CD4-positive, alpha-beta T cell (primary cell): ENCODE measurements around the gene IFNE. TPM values are rescaled to one million over a fixed set of nuclear protein-coding genes. Genes with fewer than 3 reads are reported as not detected.

Source experiments
- ATAC-seq: fragments of 200-7000 bp; cut with Tn5 transposase; one replicate; pipeline ENCODE4 v1.10.0; 2022; ENCODE audit warnings: mild to moderate bottlenecking; ENCODE audit not compliant: poor library complexity
- CTCF ChIA-PET: fragments of 350-600 bp; sonication (Branson Sonifier 250); formaldehyde crosslinking; loops from one replicate; lab custom pipeline; 2021; ENCODE audit warnings: antibody characterized with exemption, inconsistent platforms; lab: Charles Lee
- POLR2A ChIA-PET: fragments of 350-600 bp; sonication (Branson Sonifier 250); formaldehyde crosslinking; loops from one replicate; lab custom pipeline; 2021; ENCODE audit warnings: antibody characterized with exemption, inconsistent platforms; lab: Charles Lee
- DNase-seq, 14 experiments: peaks; one replicate each; pipeline ENCODE4 v3.0.0-alpha.2; 2013 to 2020; ENCODE audit warnings: mixed read lengths in 2 of 14
- H3K27ac ChIP-seq, 2 donors: one replicate each; pipeline versions ENCODE4 v1.5.1 to v1.7.0; 2013; ENCODE audit warnings: low read length in 2 of 2, low read depth in 1 of 2, mild to moderate bottlenecking in 1 of 2
- H3K27me3 ChIP-seq, 2 experiments: 1 replicate in 1 of 2; 2 replicates in 1 of 2; pipeline versions ENCODE4 v1.6.1 to v1.7.0; 2013; ENCODE audit warnings: low read length in 2 of 2, control low read depth in 1 of 2, mild to moderate bottlenecking in 1 of 2, moderate library complexity in 1 of 2; ENCODE audit not compliant: insufficient read depth in 2 of 2, control insufficient read depth in 1 of 2
- H3K36me3 ChIP-seq: one replicate; pipeline ENCODE4 v1.6.1; 2013; ENCODE audit warnings: low read length, control low read depth; ENCODE audit not compliant: insufficient read depth
- H3K4me1 ChIP-seq: one replicate; pipeline ENCODE4 v1.6.1; 2013; ENCODE audit warnings: low read length, control low read depth; ENCODE audit not compliant: insufficient read depth
- H3K4me3 ChIP-seq: one replicate; pipeline ENCODE4 v1.5.1; 2013; ENCODE audit warnings: mild to moderate bottlenecking, low read length, moderate library complexity
- H3K9me3 ChIP-seq, 2 experiments: 1 replicate in 1 of 2; 2 replicates in 1 of 2; pipeline versions ENCODE4 v1.6.1 to v1.7.0; 2013; ENCODE audit warnings: low read length in 2 of 2, mild to moderate bottlenecking in 2 of 2, control low read depth in 1 of 2, moderate library complexity in 1 of 2; ENCODE audit not compliant: control insufficient read depth in 1 of 2, insufficient read depth in 1 of 2
- H3K27ac Mint-ChIP-seq: one replicate; pipeline ENCODE4 v1.8.0; 2020; ENCODE audit warnings: mixed read lengths
- H3K27me3 Mint-ChIP-seq: one replicate; pipeline ENCODE4 v1.8.0; 2021; ENCODE audit warnings: mixed read lengths
- H3K36me3 Mint-ChIP-seq: one replicate; pipeline ENCODE4 v1.8.0; 2021; ENCODE audit warnings: low read depth, mixed read lengths
- H3K4me1 Mint-ChIP-seq: one replicate; pipeline ENCODE4 v1.8.0; 2021; ENCODE audit warnings: low read depth, mixed read lengths
- H3K4me3 Mint-ChIP-seq: one replicate; pipeline ENCODE4 v1.8.0; 2020; ENCODE audit warnings: mild to moderate bottlenecking, mixed read lengths
- H3K9me3 Mint-ChIP-seq: one replicate; pipeline ENCODE4 v1.8.0; 2020; ENCODE audit warnings: mixed read lengths
- intact Hi-C, 2 experiments: fragments of 100-400 bp; cut with DNase I in 1 of 2; cut with micrococcal nuclease in 1 of 2; formaldehyde crosslinking; loops; one replicate each; pipeline versions ENCODE4 v1.15.1 to v1.9.0; 2023 to 2025; cut with DNase I, micrococcal nuclease
- microRNA-seq: library from miRNA; unstranded; fragments of <30 nt; microRNA quantifications from one replicate; pipeline ENCODE4 v1.2.0, GENCODE V29; 2021; ENCODE audit warnings: borderline microRNAs expressed, borderline replicate concordance
- total RNA-seq, 174 experiments: library from RNA in 2 of 174; stranded (reverse) in 2 of 174; gene quantifications; one replicate each; pipeline ENCODE4 v1.2.3 and lab custom pipeline; 2021 to 2026
- TF ChIP-seq, protein P1 (sequence below): fragments of 200-600 bp; IDR thresholded peaks from one replicate; pipeline ENCODE4 v1.8.0; 2022; ENCODE audit warnings: antibody characterized with exemption, mild to moderate bottlenecking

The IFNE gene
- total RNA-seq, 2 experiments from 2014 or later, result not detected

DNA sequence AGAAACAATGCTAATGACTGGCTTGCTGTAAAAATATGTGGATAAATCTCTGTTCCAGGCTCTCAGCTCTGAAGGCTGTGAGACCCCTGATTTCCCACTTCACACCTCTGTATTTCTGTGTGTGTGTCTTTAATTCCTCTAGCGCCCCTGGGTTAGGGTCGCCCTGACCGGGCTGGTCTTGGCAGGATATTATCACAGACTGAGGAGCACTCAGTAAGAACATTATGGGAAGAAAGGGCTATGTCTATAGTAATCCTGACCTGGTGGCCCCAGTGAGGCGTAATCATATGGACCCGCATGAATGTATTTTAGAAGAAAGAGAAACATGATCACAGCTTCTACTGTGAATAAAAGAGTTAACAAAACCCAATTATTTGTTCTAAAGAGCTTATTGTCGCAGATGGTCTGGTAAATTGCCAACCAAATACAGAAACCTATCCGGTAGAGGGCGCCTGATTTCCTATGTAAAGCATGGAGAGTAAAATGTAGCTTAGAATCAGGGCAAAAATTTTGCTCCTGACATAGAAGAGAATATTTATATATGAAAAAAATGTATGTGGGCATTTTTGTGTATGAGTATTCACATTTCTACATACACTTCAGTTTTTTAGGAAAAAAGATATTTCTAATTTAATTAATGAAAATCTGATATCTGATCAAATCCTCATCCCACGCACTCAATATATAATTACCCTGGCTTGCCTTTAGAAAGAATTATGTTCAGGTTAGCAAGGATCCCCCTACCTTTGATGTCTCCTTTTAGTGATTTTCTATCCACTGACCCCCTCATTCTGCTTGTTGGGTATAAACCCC lies 47.7 kb downstream of the IFNE start:
- no peaks in the 10 kb centered on the region for H3K4me1 ChIP-seq
- DNase-seq (peak in 10 of 14 experiments; percentile 20 to 73 (median 34)), ATAC-seq (peak; percentile 37)
- H3K9me3 ChIP-seq, result no peaks in the 10 kb centered on the region
- ChIA-PET CTCF (interaction anchor here (0.7 to 1.6 kb wide), 14 partner anchors 10 to 274 kb away, joined by 3 to 11 read pairs (median 4); no protein-coding TSS in a partner anchor), POLR2A (interaction anchor here (1.0 kb wide), 2 partner anchors 10 to 21 kb away, joined by 4 to 6 read pairs; no protein-coding TSS in a partner anchor)
- no peaks in the 10 kb centered on the region for H3K4me1 Mint-ChIP-seq
- H3K36me3 Mint-ChIP-seq, result no peaks in the 10 kb centered on the region
- no peak overlapping the region for H3K27ac Mint-ChIP-seq
- H3K27me3 Mint-ChIP-seq, result peaks cover 30% of the 10 kb centered on the region
- no peak overlapping the region for H3K4me3 Mint-ChIP-seq
- H3K27ac ChIP-seq, result no peak overlapping the region
- H3K9me3 Mint-ChIP-seq, result no peaks in the 10 kb centered on the region
- H3K4me3 ChIP-seq, result no peak overlapping the region
- peaks cover 0 to 2% of the 10 kb centered on the region in 2 experiments for H3K27me3 ChIP-seq
- no peaks in the 10 kb centered on the region for H3K36me3 ChIP-seq
- intact Hi-C loops, result loop anchor here in 1 of 2 experiments (1.0 kb wide), 1 partner anchor 21 kb away; no protein-coding TSS in a partner anchor
- TF ChIP-seq, protein P1, sequence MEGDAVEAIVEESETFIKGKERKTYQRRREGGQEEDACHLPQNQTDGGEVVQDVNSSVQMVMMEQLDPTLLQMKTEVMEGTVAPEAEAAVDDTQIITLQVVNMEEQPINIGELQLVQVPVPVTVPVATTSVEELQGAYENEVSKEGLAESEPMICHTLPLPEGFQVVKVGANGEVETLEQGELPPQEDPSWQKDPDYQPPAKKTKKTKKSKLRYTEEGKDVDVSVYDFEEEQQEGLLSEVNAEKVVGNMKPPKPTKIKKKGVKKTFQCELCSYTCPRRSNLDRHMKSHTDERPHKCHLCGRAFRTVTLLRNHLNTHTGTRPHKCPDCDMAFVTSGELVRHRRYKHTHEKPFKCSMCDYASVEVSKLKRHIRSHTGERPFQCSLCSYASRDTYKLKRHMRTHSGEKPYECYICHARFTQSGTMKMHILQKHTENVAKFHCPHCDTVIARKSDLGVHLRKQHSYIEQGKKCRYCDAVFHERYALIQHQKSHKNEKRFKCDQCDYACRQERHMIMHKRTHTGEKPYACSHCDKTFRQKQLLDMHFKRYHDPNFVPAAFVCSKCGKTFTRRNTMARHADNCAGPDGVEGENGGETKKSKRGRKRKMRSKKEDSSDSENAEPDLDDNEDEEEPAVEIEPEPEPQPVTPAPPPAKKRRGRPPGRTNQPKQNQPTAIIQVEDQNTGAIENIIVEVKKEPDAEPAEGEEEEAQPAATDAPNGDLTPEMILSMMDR, result peak; percentile 76

DNA sequence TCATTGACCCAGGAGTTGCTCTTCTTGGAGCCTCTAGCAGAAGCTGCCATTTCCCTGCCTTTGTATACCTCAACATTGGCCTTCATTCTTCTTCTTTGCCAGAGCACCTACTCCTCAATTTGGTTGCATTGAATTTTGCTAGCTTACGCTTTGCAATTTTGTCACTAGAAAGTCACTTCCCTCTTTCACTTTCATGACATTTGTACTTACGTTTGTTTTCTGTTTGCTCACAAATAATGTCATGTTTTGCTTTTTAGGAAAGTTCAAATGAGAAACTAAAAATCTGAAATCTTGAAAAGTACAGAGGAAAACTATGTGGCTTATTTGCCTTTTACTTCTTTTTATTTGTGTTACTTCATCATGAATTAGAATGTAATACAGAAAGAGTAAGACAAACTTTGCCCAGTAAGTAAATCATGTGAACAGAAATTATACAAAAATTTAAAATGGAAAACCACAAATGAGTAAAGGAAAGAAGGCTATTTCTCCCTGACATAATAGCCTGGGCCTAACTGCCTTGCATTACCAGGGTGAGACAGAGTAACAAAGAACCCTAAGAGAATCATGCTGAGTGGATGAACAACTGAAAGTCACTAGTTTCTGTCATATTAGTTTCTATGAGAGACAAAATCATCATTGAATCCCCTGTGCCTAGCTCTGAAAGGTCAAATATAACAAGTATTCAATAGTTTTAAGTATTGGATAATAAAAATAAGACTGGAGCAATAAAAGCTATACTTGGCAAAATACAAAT lies 49.3 kb downstream of the IFNE start:
- TF ChIP-seq, protein P1, result no peak
- ATAC-seq (no peak), DNase-seq (no peak)
- Histone ChIP-seq H3K4me1 (no peaks in the 10 kb centered on the region), H3K36me3 (no peaks in the 10 kb centered on the region), H3K27ac (no peak overlapping the region), H3K9me3 (no peaks in the 10 kb centered on the region), H3K27me3 (peaks cover 0 to 2% of the 10 kb centered on the region in 2 experiments), H3K4me3 (no peak overlapping the region)
- H3K9me3 Mint-ChIP-seq, result no peaks in the 10 kb centered on the region
- no peaks in the 10 kb centered on the region for H3K4me1 Mint-ChIP-seq
- peaks cover 42% of the 10 kb centered on the region for H3K27me3 Mint-ChIP-seq
- intact Hi-C loops, result no loop called here
- CTCF ChIA-PET, result interaction anchor here (0.9 kb wide), 1 partner anchor 96 kb away, joined by 3 read pairs; no protein-coding TSS in a partner anchor
- POLR2A ChIA-PET, result no interaction called here
- H3K4me3 Mint-ChIP-seq, result no peak overlapping the region
- no peak overlapping the region for H3K27ac Mint-ChIP-seq
- H3K36me3 Mint-ChIP-seq, result no peaks in the 10 kb centered on the region

Small RNAs within 50 kb of the gene (microRNA-seq; reads per million reads assigned to microRNA genes)
- gene MIR31, result 5,669 reads per million, percentile 95 among the genes with 10 or more reads in this experiment

Other genes with a start within 250 kb of the IFNE start
- gene IFNA14, start 242.3 kb downstream of the IFNE start, total RNA-seq, result not detected
- gene IFNA5, start 177.0 kb downstream of the IFNE start, total RNA-seq, result not detected
- 10 to 100 TPM; 11.9 to 12.0 TPM for gene KLHL9, start 146.9 kb downstream of the IFNE start, total RNA-seq
- gene IFNA6, start 131.4 kb downstream of the IFNE start, total RNA-seq, result not detected
- gene IFNA13, start 114.3 kb downstream of the IFNE start, total RNA-seq, result not detected
- gene IFNA2, start 96.9 kb downstream of the IFNE start, total RNA-seq, result not detected
- gene IFNA8, start 73.2 kb downstream of the IFNE start, total RNA-seq, result not detected
- not detected for gene IFNA1, start 41.9 kb downstream of the IFNE start, total RNA-seq